HepG2 (cell line): ENCODE measurements around the gene SHOX.
"Not testable (repeated sequence)": the region's sequence is repeated elsewhere in the genome, so short reads cannot be mapped to it uniquely, and the experiment has no call there.

Source experiments
- CTCF ChIP-seq: sonication (generic); formaldehyde crosslinking; IDR thresholded peaks from 2 replicates; pipeline ENCODE4 v1.5.0; 2020; ENCODE audit warnings: mild to moderate bottlenecking, missing genetic modification reagents, moderate library complexity
- PAX8 ChIP-seq: sonication (generic); formaldehyde crosslinking; IDR thresholded peaks from 2 replicates; pipeline ENCODE4 v1.8.0; 2022; ENCODE audit warnings: mild to moderate bottlenecking, missing genetic modification reagents, borderline replicate concordance
- TCF7L2 ChIP-seq: IDR thresholded peaks from 2 replicates; pipeline ENCODE4 v1.6.1; 2011; ENCODE audit warnings: mild to moderate bottlenecking, low read depth, low read length, moderate library complexity

GRCh38 chrX:651922-652321 lies 21.3 kb downstream of the SHOX start:
- TF ChIP-seq TCF7L2; PAX8 (CRISPR knock-in tag); CTCF (CRISPR knock-in tag): not testable (repeated sequence)
